ENCODE data around the gene IL1RN.

Gene IL1RN

GRCh38 chr2:113175042-113175628, 47.7 kb downstream of the IL1RN start:
- no peak for DNase-seq

GRCh38 chr2:113175736-113176695, 48.6 kb downstream of the IL1RN start:
- DNase-seq: no peak

GRCh38 chr2:113176696-113177355, 49.4 kb downstream of the IL1RN start:
- DNase-seq: no peak

GRCh38 chr2:113178069-113178746, 50.8 kb downstream of the IL1RN start:
- DNase-seq: no peak

- DNase-seq: no peak
These were observed 51.5 kb downstream of the IL1RN start for GRCh38 chr2:113178891-113179290.

- DNase-seq: no peak
These were observed 52.1 kb downstream of the IL1RN start for GRCh38 chr2:113179446-113180045.

- DNase-seq: no peak
These were observed 52.9 kb downstream of the IL1RN start for GRCh38 chr2:113180131-113180946.

GRCh38 chr2:113181258-113182051, 54.1 kb downstream of the IL1RN start:
- no peak for DNase-seq

GRCh38 chr2:113182471-113183260, 55.3 kb downstream of the IL1RN start:
- DNase-seq: no peak

- no peak for DNase-seq
These were observed 55.9 kb downstream of the IL1RN start for GRCh38 chr2:113183264-113183663.
